Psoas muscle (tissue), 8 donors: ENCODE results near the gene TOR1AIP2. TPM values are rescaled to one million over a fixed set of nuclear protein-coding genes. Genes with fewer than 3 reads are reported as not detected.

Source experiments
- ATAC-seq, 4 donors: fragments of 200-7000 bp; cut with Tn5 transposase; one replicate each; pipeline ENCODE4 v1.9.1; 2020; ENCODE audit warnings: moderate library complexity in 3 of 4, mild to moderate bottlenecking in 2 of 4
- DNase-seq, 2 donors: peaks; one replicate each; pipeline ENCODE4 v3.0.0-alpha.2; 2020
- H3K27ac ChIP-seq: fragments of 200-600 bp; one replicate; pipeline ENCODE4 v1.8.0; 2022
- H3K27me3 ChIP-seq, 3 donors: fragments of 200-600 bp in 1 of 3; one replicate each; pipeline versions ENCODE4 v1.6.1 to v1.8.0; 2013 to 2022; ENCODE audit warnings: low read length in 2 of 3, mild to moderate bottlenecking in 2 of 3, moderate library complexity in 1 of 3; ENCODE audit not compliant: insufficient read depth in 3 of 3
- H3K36me3 ChIP-seq, 2 donors: fragments of 200-600 bp in 1 of 2; one replicate each; pipeline versions ENCODE4 v1.6.1 to v1.8.0; 2013 to 2022; ENCODE audit warnings: low read depth in 1 of 2, mild to moderate bottlenecking in 1 of 2, moderate library complexity in 1 of 2; ENCODE audit not compliant: insufficient read depth in 1 of 2
- H3K4me1 ChIP-seq: fragments of 200-600 bp; one replicate; pipeline ENCODE4 v1.8.0; 2022
- H3K4me3 ChIP-seq: fragments of 200-600 bp; one replicate; pipeline ENCODE4 v1.8.0; 2022; ENCODE audit warnings: mild to moderate bottlenecking
- H3K9me3 ChIP-seq: fragments of 200-600 bp; one replicate; pipeline ENCODE4 v1.8.0; 2022
- CTCF ChIP-seq: fragments of 200-600 bp; IDR thresholded peaks from one replicate; pipeline ENCODE4 v1.8.0; 2022; ENCODE audit warnings: antibody characterized with exemption
- WGBS, 3 donors: extraction: QIAGEN DNeasy Blood & Tissue Kit; methylation state at CpG; one replicate each; pipeline versions ENCODE4 v1.1.6 to v1.1.7; 2013; 5-methylcytosine and 5-hydroxymethylcytosine counted together
- intact Hi-C, 2 donors: fragments of 100-400 bp; cut with DNase I; formaldehyde crosslinking; loops; one replicate each; pipeline versions ENCODE4 v1.11.0 to v1.14.2; 2022
- polyA plus RNA-seq, 3 donors: library from polyadenylated mRNA; stranded (reverse); fragments of 200-250 nt; gene quantifications; one replicate each; pipeline ENCODE4 v1.2.3, GENCODE V29; 2013
- total RNA-seq, 4 donors: library from RNA; stranded (reverse); fragmentation: NEBNext Ultra II Directional in 2 of 4; extraction: Animal tissue kit (Norgen Biotek cat#: 25700) in 2 of 4; gene quantifications; one replicate each; pipeline versions ENCODE4 v1.2.1 to v1.2.4, GENCODE V29; 2021 to 2023
- donor health status: healthy with polysubstance abuse.
- donor health status: DM: no; HTN: no; CAD: no; lungs with moderate emphysema.
- donor health status: Bipolar disorder and iron deficiency.
- donor health status: healthy.
- donor health status: DM: yes; HTN: yes; CAD: no.
- donor health status: DM: no; HTN: no; CAD: no.
- donor health status: DM: no; HTN: no; CAD: no.
- donor health status: DM: yes; HTN: yes; CAD: no.

Gene TOR1AIP2
- total and polyA plus RNA-seq, 7 donors, result 10.9 to 98.3 (median 57.2) TPM

GRCh38 chr1:179823693-179824092 is 53.9 kb downstream of the TOR1AIP2 start:
- ATAC-seq, result no peak
- H3K27me3 ChIP-seq, result peaks cover 0 to 2% (median 0%) of the 10 kb centered on the region in 3 donors
- no peaks in the 10 kb centered on the region for H3K36me3 ChIP-seq
- H3K4me1 ChIP-seq, result no peaks in the 10 kb centered on the region
- H3K9me3 ChIP-seq, result no peaks in the 10 kb centered on the region
- no peak for TF ChIP-seq CTCF
- 96 to 97% (median 97%) methylated on average over 4 of the region's 4 CpGs for WGBS, 3 donors
- H3K27ac ChIP-seq, result no peak overlapping the region
- DNase-seq, result no peak
- H3K4me3 ChIP-seq, result no peak overlapping the region
- intact Hi-C loops, result no loop called here

DNA sequence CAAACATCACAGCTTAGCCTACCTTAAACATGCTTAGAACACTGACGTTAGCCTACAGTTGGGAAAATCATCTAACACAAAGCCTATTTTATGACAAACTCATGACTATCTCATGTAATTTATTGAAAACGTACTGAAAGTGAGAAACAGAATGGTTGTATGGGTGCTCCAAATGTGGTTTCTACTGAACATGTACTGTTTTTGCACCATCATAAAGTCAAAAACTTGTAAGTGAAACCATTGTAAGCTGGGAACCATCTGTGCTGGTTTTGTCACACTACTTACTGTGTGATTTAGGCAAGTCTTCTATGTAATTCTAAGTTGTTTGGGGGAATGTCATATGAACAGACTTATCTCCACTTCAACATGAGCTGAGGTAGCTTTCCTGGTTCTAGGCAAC is 55.5 kb downstream of the TOR1AIP2 start:
- no peak for TF ChIP-seq CTCF
- ATAC-seq (no peak), DNase-seq (no peak)
- H3K27me3 ChIP-seq, result peaks cover 0 to 2% (median 0%) of the 10 kb centered on the region in 3 donors
- H3K4me3 ChIP-seq, result no peak overlapping the region
- no peaks in the 10 kb centered on the region for H3K9me3 ChIP-seq
- H3K4me1 ChIP-seq, result no peaks in the 10 kb centered on the region
- WGBS, 3 donors, result 83 to 88% (median 83%) methylated on average over 2 of the region's 2 CpGs
- intact Hi-C loops, result no loop called here
- no peak overlapping the region for H3K27ac ChIP-seq
- H3K36me3 ChIP-seq, result no peaks in the 10 kb centered on the region

DNA sequence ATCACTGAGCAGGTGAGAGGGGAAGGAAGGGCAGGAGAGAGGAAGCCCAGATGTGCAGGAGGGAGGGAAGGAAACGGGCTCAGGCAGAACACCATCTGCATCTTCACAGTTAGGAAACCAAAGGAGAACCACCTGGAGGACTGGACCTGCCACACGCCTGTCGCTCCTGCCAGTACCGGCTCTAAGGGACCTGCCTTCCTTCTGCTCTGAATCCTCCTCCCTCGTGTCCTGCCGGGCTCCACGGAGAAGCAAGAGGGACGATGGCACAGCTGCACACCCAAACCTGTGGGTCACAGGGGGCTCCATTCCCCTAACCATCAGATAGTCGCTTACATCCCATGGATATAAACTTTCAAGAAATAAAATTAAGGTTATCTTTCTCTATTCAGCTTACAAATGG is 56.1 kb downstream of the TOR1AIP2 start:
- Histone ChIP-seq H3K36me3 (no peaks in the 10 kb centered on the region), H3K4me1 (no peaks in the 10 kb centered on the region), H3K9me3 (no peaks in the 10 kb centered on the region), H3K27ac (no peak overlapping the region), H3K4me3 (no peak overlapping the region), H3K27me3 (peaks cover 0 to 3% (median 2%) of the 10 kb centered on the region in 3 donors)
- TF ChIP-seq CTCF, result no peak
- WGBS, 3 donors, result 85 to 87% (median 87%) methylated on average over 9 of the region's 9 CpGs
- ATAC-seq (no peak), DNase-seq (no peak)
- intact Hi-C loops, result no loop called here

DNA sequence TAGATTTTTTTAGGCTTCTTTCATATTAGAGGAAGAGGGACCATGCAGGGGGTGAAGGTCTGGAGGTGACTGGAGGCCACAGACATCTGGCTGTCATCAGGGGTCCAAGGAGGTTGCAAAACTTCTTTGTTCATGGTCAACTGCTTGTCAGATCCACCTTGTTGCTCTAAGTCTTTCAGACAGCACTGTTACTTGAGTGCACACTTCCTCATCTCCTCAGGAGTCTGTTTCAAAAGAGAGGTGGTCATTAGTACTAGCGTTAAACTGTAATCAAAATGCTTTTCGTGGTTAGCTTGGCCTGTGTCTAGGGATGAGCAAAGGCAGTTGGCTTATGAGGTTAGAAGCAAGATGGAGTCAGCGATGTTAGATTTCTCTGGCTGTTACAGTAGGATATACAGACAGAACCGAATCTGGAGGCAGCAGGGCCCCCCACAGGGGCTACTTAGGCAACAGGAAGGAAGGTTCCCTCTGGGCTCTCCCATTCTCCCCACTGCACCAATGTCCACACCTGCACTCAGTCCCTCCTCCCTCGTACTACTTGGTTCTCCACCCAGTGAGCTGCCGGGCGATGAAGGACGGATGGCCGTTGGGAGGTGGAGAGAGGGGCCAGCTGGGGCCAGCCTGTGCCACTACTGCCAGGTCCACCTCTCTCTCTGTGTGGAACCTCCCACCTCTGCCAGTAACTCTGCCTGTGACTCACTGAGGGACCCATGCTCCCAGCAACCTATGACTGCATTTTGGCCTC is 57.2 kb downstream of the TOR1AIP2 start:
- H3K27ac ChIP-seq, result no peak overlapping the region
- no peaks in the 10 kb centered on the region for H3K36me3 ChIP-seq
- H3K27me3 ChIP-seq, result peaks cover 0 to 3% (median 2%) of the 10 kb centered on the region in 3 donors
- H3K4me1 ChIP-seq, result no peaks in the 10 kb centered on the region
- WGBS, 3 donors, result 85 to 95% (median 91%) methylated on average over 9 of the region's 9 CpGs
- no peaks in the 10 kb centered on the region for H3K9me3 ChIP-seq
- intact Hi-C loops, result no loop called here
- DNase-seq (no peak), ATAC-seq (no peak)
- no peak for TF ChIP-seq CTCF
- no peak overlapping the region for H3K4me3 ChIP-seq

DNA sequence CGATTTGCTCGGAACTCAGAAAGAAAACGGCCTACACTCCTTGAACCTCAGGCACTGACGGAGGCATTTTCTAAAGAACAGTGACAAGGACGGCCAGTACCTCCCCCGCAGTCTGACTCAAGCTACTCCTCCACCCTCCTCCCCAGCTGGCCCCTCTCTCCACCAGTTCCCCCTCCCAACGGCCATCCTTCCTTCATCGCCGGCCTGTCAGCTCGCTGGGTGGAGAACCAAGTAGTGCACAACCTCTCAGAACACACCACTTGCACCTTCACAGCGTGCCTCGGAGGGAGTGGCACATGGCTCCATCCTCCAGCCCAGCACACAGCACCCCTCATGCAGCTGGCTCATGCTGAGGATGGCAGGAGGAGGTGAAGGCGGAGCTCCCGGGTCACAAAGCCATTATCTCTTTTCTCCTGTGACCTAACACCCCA is 58.8 kb downstream of the TOR1AIP2 start:
- no peaks in the 10 kb centered on the region for H3K9me3 ChIP-seq
- TF ChIP-seq CTCF, result no peak
- peaks cover 0 to 3% (median 2%) of the 10 kb centered on the region in 3 donors for H3K27me3 ChIP-seq
- DNase-seq (peak; percentile 51 to 62), ATAC-seq (no peak)
- no peaks in the 10 kb centered on the region for H3K36me3 ChIP-seq
- no peak overlapping the region for H3K4me3 ChIP-seq
- peaks cover 7% of the 10 kb centered on the region for H3K4me1 ChIP-seq
- no peak overlapping the region for H3K27ac ChIP-seq
- intact Hi-C loops, result no loop called here
- 72 to 81% (median 74%) methylated on average over 14 of the region's 14 CpGs for WGBS, 3 donors
